ENCODE data around the gene ATXN1. TPM values are rescaled to one million over a fixed set of nuclear protein-coding genes. Genes with fewer than 3 reads are reported as not detected.

The ATXN1 gene
- total and polyA plus RNA-seq, 2 donors from 2014 or later: 4.2 to 58.2 TPM

- H3K9ac ChIP-seq (ENCODE audit: low read length in 3 of 3): no peak overlapping the region
- H3K36me3 ChIP-seq (ENCODE audit: control insufficient read depth in 2 of 3, insufficient read depth in 3 of 3, low read length in 3 of 3): no peaks in the 10 kb centered on the region
- no peaks in the 10 kb centered on the region for H3K9me3 ChIP-seq (ENCODE audit: control insufficient read depth in 2 of 3, insufficient read depth in 1 of 3, low read length in 3 of 3)
- FAIRE-seq: no peak
- no peak overlapping the region for H3K4me3 ChIP-seq (ENCODE audit: low read length in 3 of 3)
- H3K27ac ChIP-seq (ENCODE audit: low read depth in 2 of 2, low read length in 2 of 2): no peak overlapping the region
- no peak for TF ChIP-seq CTCF (IDR thresholded peaks at IDR 0.05; ENCODE audit: borderline replicate concordance, extremely low read depth, insufficient read depth)
- intact Hi-C loops (cut with DNase I): loop anchor here (10.0 kb wide), 1 partner anchor 428 kb away; the partner anchor contains the start of gene ATXN1
- no peak for DNase-seq
- no peaks in the 10 kb centered on the region for H3K27me3 ChIP-seq (ENCODE audit: control insufficient read depth, insufficient read depth, low read length)
- H3K4me1 ChIP-seq (ENCODE audit: control insufficient read depth in 2 of 3, insufficient read depth in 2 of 3, low read depth in 1 of 3, low read length in 3 of 3): peaks cover 0 to 11% (median 7%) of the 10 kb centered on the region in 3 donors
Measured at GRCh38 chr6:16336911-16337294, 424.4 kb downstream of the ATXN1 start.

GRCh38 chr6:16336056-16336818 lies 425.0 kb downstream of the ATXN1 start:
- intact Hi-C loops (cut with DNase I): loop anchor here (10.0 kb wide), 1 partner anchor 429 kb away; the partner anchor contains the start of gene ATXN1
- Histone ChIP-seq H3K9ac (ENCODE audit: low read length in 3 of 3) (no peak overlapping the region), H3K9me3 (ENCODE audit: control insufficient read depth in 2 of 3, insufficient read depth in 1 of 3, low read length in 3 of 3) (no peaks in the 10 kb centered on the region), H3K27me3 (ENCODE audit: control insufficient read depth, insufficient read depth, low read length) (no peaks in the 10 kb centered on the region), H3K4me3 (ENCODE audit: low read length in 3 of 3) (no peak overlapping the region), H3K27ac (ENCODE audit: low read depth in 2 of 2, low read length in 2 of 2) (no peak overlapping the region), H3K4me1 (ENCODE audit: control insufficient read depth in 2 of 3, insufficient read depth in 2 of 3, low read depth in 1 of 3, low read length in 3 of 3) (peaks cover 0 to 13% (median 12%) of the 10 kb centered on the region in 3 donors), H3K36me3 (ENCODE audit: control insufficient read depth in 2 of 3, insufficient read depth in 3 of 3, low read length in 3 of 3) (no peaks in the 10 kb centered on the region)
- TF ChIP-seq CTCF (IDR thresholded peaks at IDR 0.05; ENCODE audit: borderline replicate concordance, extremely low read depth, insufficient read depth): no peak
- no peak for FAIRE-seq
- DNase-seq: no peak

GRCh38 chr6:16335176-16335575 lies 426.1 kb downstream of the ATXN1 start:
- intact Hi-C loops (cut with DNase I): loop anchor here (10.0 kb wide), 1 partner anchor 430 kb away; the partner anchor contains the start of gene ATXN1
- Histone ChIP-seq H3K27me3 (ENCODE audit: control insufficient read depth, insufficient read depth, low read length) (no peaks in the 10 kb centered on the region), H3K4me1 (ENCODE audit: control insufficient read depth in 2 of 3, insufficient read depth in 2 of 3, low read depth in 1 of 3, low read length in 3 of 3) (peaks cover 0 to 13% (median 12%) of the 10 kb centered on the region in 3 donors), H3K27ac (ENCODE audit: low read depth in 2 of 2, low read length in 2 of 2) (no peak overlapping the region), H3K4me3 (ENCODE audit: low read length in 3 of 3) (no peak overlapping the region), H3K9me3 (ENCODE audit: control insufficient read depth in 2 of 3, insufficient read depth in 1 of 3, low read length in 3 of 3) (no peaks in the 10 kb centered on the region), H3K9ac (ENCODE audit: low read length in 3 of 3) (no peak overlapping the region), H3K36me3 (ENCODE audit: control insufficient read depth in 2 of 3, insufficient read depth in 3 of 3, low read length in 3 of 3) (no peaks in the 10 kb centered on the region)
- no peak for FAIRE-seq
- DNase-seq: no peak
- TF ChIP-seq CTCF (IDR thresholded peaks at IDR 0.05; ENCODE audit: borderline replicate concordance, extremely low read depth, insufficient read depth): no peak
